NT2/D1 (cell line): ENCODE data around the gene ABCA10.

Experiments used
- SUZ12 ChIP-seq: IDR thresholded peaks from 2 replicates; pipeline ENCODE4 v1.6.1; 2011; ENCODE audit not compliant: insufficient read length, insufficient read depth; ENCODE audit errors: extremely low read depth
- ZNF274 ChIP-seq: IDR thresholded peaks from 2 replicates; pipeline ENCODE4 v1.6.1; 2011; ENCODE audit warnings: mild to moderate bottlenecking, low read depth, low read length

DNA sequence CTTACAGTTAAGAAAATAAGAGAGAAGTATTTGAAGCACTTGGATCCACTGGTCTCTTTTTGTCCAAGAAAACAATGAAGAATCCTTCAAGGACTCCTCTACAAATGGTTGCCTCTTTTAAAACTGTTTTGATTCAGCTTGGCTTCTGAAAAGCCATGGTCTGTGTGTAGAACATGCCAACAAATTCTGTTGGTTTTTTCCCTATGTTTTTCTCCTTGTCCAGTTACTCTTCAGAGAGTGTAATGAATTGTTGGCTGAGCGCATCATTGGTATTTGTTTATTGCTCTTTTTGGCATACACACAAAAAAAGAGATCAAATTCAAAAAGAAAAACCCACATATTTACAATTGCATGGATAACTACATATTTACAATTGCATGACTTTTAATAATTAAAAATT lies at the start of gene ABCA10:
- TF ChIP-seq ZNF274 (no peak), SUZ12 (no peak)
